GM18511 (cell line): ENCODE results near the gene TBX19.

Source experiments
- ATAC-seq: cut with Tn5 transposase; IDR thresholded peaks from one replicate; pipeline ENCODE4 v1.9.1; 2021; ENCODE audit warnings: mild to moderate bottlenecking, moderate library complexity; ENCODE audit not compliant: unreplicated experiment

TBX19 gene

GRCh38 chr1:168319691-168320090, 39.0 kb downstream of the TBX19 start:
- no peak for ATAC-seq

GRCh38 chr1:168320149-168320548, 39.5 kb downstream of the TBX19 start:
- no peak for ATAC-seq

GRCh38 chr1:168320800-168321450, 40.2 kb downstream of the TBX19 start:
- no peak for ATAC-seq

- ATAC-seq, result no peak
Observed at GRCh38 chr1:168321945-168322344, 41.3 kb downstream of the TBX19 start.

- ATAC-seq, result no peak
Observed at GRCh38 chr1:168324745-168325425, 44.2 kb downstream of the TBX19 start.

- no peak for ATAC-seq
Observed at GRCh38 chr1:168328731-168329364, 48.2 kb downstream of the TBX19 start.

GRCh38 chr1:168330285-168330684, 49.6 kb downstream of the TBX19 start:
- ATAC-seq, result no peak

GRCh38 chr1:168331569-168331968, 50.9 kb downstream of the TBX19 start:
- no peak for ATAC-seq

- no peak for ATAC-seq
Observed at GRCh38 chr1:168333562-168334276, 53.0 kb downstream of the TBX19 start.

GRCh38 chr1:168335500-168335899, 54.8 kb downstream of the TBX19 start:
- ATAC-seq, result no peak

GRCh38 chr1:168338589-168339503, 58.2 kb downstream of the TBX19 start:
- ATAC-seq, result no peak

GRCh38 chr1:168340781-168341482, 60.3 kb downstream of the TBX19 start:
- no peak for ATAC-seq

- no peak for ATAC-seq
Observed at GRCh38 chr1:168341483-168341975, 60.9 kb downstream of the TBX19 start.

GRCh38 chr1:168342572-168343280, 62.0 kb downstream of the TBX19 start:
- peak; percentile 98 for ATAC-seq

GRCh38 chr1:168343566-168343965, 62.9 kb downstream of the TBX19 start:
- ATAC-seq, result no peak

- no peak for ATAC-seq
Observed at GRCh38 chr1:168344517-168344916, 63.8 kb downstream of the TBX19 start.

GRCh38 chr1:168345939-168346338, 65.3 kb downstream of the TBX19 start:
- no peak for ATAC-seq

GRCh38 chr1:168347630-168348029, 67.0 kb downstream of the TBX19 start:
- no peak for ATAC-seq

- ATAC-seq, result no peak
Observed at GRCh38 chr1:168348146-168348709, 67.6 kb downstream of the TBX19 start.
